SU-DHL-6 (cell line): Measurements from ENCODE around the gene COL18A1.
"Not testable (repeated sequence)": the region's sequence is repeated elsewhere in the genome, so short reads cannot be mapped to it uniquely, and the experiment has no call there.

Experiments
- H2AFZ ChIP-seq: fragments of 200-600 bp; sonication (generic); 2 replicates; pipeline ENCODE4 v1.6.1; 2014; ENCODE audit warnings: low read depth, mild to moderate bottlenecking, moderate library complexity, mixed read lengths, antibody characterized with exemption, low read length; ENCODE audit not compliant: severe bottlenecking
- H3F3A ChIP-seq: fragments of 200-600 bp; shearing (Covaris generic); 2 replicates; pipeline ENCODE4 v1.6.0; 2016; ENCODE audit warnings: antibody characterized with exemption, mild to moderate bottlenecking; ENCODE audit not compliant: insufficient read depth
- H3K27ac ChIP-seq: fragments of 200-600 bp; sonication (generic); 2 replicates; pipeline ENCODE4 v1.5.1; 2016; ENCODE audit warnings: low read depth, mild to moderate bottlenecking, low read length, moderate library complexity, mixed read lengths
- H3K27me3 ChIP-seq: fragments of 200-600 bp; sonication (generic), shearing (Covaris generic); 2 replicates; pipeline ENCODE4 v1.6.0; 2014; ENCODE audit warnings: mild to moderate bottlenecking, low read length
- H3K36me3 ChIP-seq: fragments of 200-600 bp; sonication (generic); 2 replicates; pipeline ENCODE4 v1.6.1; 2014; ENCODE audit warnings: mild to moderate bottlenecking, low read length, mixed read lengths
- H3K4me2 ChIP-seq: fragments of 300-600, 200-600 bp; shearing (Covaris generic), sonication (generic); 2 replicates; pipeline ENCODE4 v1.6.0; 2014; ENCODE audit warnings: low read length, low read depth, mild to moderate bottlenecking; ENCODE audit not compliant: poor library complexity, severe bottlenecking
- H3K4me3 ChIP-seq: fragments of 200-600 bp; sonication (generic); 2 replicates; pipeline ENCODE4 v1.5.1; 2014; ENCODE audit warnings: antibody characterized with exemption, low read length, mild to moderate bottlenecking, mixed read lengths; ENCODE audit not compliant: insufficient read depth, poor library complexity, severe bottlenecking
- H3K79me2 ChIP-seq: fragments of 200-600 bp; sonication (generic); 2 replicates; pipeline ENCODE4 v1.6.1; 2014; ENCODE audit warnings: mild to moderate bottlenecking, low read length, moderate library complexity; ENCODE audit not compliant: insufficient read depth
- H3K9ac ChIP-seq: fragments of 200-600 bp; sonication (generic); 2 replicates; pipeline ENCODE4 v1.7.0; 2014; ENCODE audit warnings: mild to moderate bottlenecking, low read length
- H3K9me2 ChIP-seq: fragments of 200-600 bp; sonication (generic); replicated peaks from 2 replicates; pipeline ENCODE4 v1.6.1; 2014; ENCODE audit warnings: low read length; ENCODE audit not compliant: insufficient read depth
- H3K9me3 ChIP-seq: fragments of 200-600 bp; sonication (generic); 2 replicates; pipeline ENCODE4 v1.6.1; 2014; ENCODE audit warnings: low read length, mixed read lengths; ENCODE audit not compliant: insufficient read depth
- H4K20me1 ChIP-seq: fragments of 200-600 bp; sonication (generic); 2 replicates; pipeline ENCODE4 v1.6.1; 2014; ENCODE audit warnings: low read depth, mild to moderate bottlenecking, antibody characterized with exemption, low read length, moderate library complexity, mixed read lengths
- CTCF ChIP-seq: fragments of 200-600 bp; sonication (generic); IDR thresholded peaks from one replicate; pipeline ENCODE4 v1.5.1; 2017; ENCODE audit warnings: antibody characterized with exemption, mild to moderate bottlenecking, low read length, moderate library complexity; ENCODE audit not compliant: insufficient read depth, poor library complexity, severe bottlenecking
- EZH2phosphoT487 ChIP-seq: fragments of 200-600 bp; sonication (generic), shearing (Covaris generic); conservative IDR thresholded peaks from 2 replicates; pipeline ENCODE4 v1.6.1; 2018; ENCODE audit warnings: mild to moderate bottlenecking, antibody characterized with exemption, low read length, moderate library complexity, mixed read lengths

COL18A1 gene

GRCh38 chr21:45528981-45529784, 124.2 kb downstream of the COL18A1 start:
- H4K20me1 ChIP-seq = no peaks in the 10 kb centered on the region; the same call in 1 of the 2 replicates
- H3K36me3 ChIP-seq = peaks cover 4% of the 10 kb centered on the region; the same call in 1 of the 2 replicates
- TF ChIP-seq CTCF (no peak), EZH2phosphoT487 (no peak)

GRCh38 chr21:45529785-45530422, 124.9 kb downstream of the COL18A1 start:
- Histone ChIP-seq H3K9ac (no peak overlapping the region), H3F3A (no peaks in the 10 kb centered on the region), H3K79me2 (peaks cover 14% of the 10 kb centered on the region; the same call in 1 of the 2 replicates), H3K36me3 (peaks cover 4% of the 10 kb centered on the region; the same call in 1 of the 2 replicates), H4K20me1 (no peaks in the 10 kb centered on the region; the same call in 1 of the 2 replicates), H3K9me2 (no peaks in the 10 kb centered on the region), H3K4me2 (no peak overlapping the region), H3K27me3 (no peaks in the 10 kb centered on the region), H3K4me3 (no peak overlapping the region), H2AFZ (no peak overlapping the region), H3K9me3 (no peaks in the 10 kb centered on the region), H3K27ac (no peak overlapping the region)
- TF ChIP-seq EZH2phosphoT487 (no peak), CTCF (no peak)

More at GRCh38 chr21:45528981-45529784, 124.2 kb downstream of the COL18A1 start:
- H3K4me2 ChIP-seq = no peak overlapping the region
- H3F3A ChIP-seq = no peaks in the 10 kb centered on the region
- H3K9me3 ChIP-seq = no peaks in the 10 kb centered on the region
- no peaks in the 10 kb centered on the region for H3K9me2 ChIP-seq
- H2AFZ ChIP-seq = no peak overlapping the region
- no peak overlapping the region for H3K9ac ChIP-seq
- peaks cover 8% of the 10 kb centered on the region; the same call in 1 of the 2 replicates for H3K79me2 ChIP-seq
- H3K27me3 ChIP-seq = no peaks in the 10 kb centered on the region
- no peak overlapping the region for H3K27ac ChIP-seq
- H3K4me3 ChIP-seq = no peak overlapping the region

GRCh38 chr21:45530423-45531113, 125.6 kb downstream of the COL18A1 start:
- Histone ChIP-seq H3K27me3 (no peaks in the 10 kb centered on the region), H3K9me3 (no peaks in the 10 kb centered on the region), H4K20me1 (no peaks in the 10 kb centered on the region; the same call in 1 of the 2 replicates), H3K4me3 (no peak overlapping the region), H3K4me2 (no peak overlapping the region), H3K36me3 (peaks cover 4% of the 10 kb centered on the region; the same call in 1 of the 2 replicates), H3K9me2 (no peaks in the 10 kb centered on the region), H2AFZ (no peak overlapping the region), H3K79me2 (peaks cover 20% of the 10 kb centered on the region; the same call in 1 of the 2 replicates), H3K27ac (no peak overlapping the region), H3F3A (no peaks in the 10 kb centered on the region), H3K9ac (no peak overlapping the region)
- no peak for TF ChIP-seq EZH2phosphoT487
- TF ChIP-seq CTCF = no peak

GRCh38 chr21:45531114-45531392, 126.1 kb downstream of the COL18A1 start:
- not testable (repeated sequence) for H3F3A ChIP-seq, H4K20me1 ChIP-seq, H3K4me3 ChIP-seq, H3K9me3 ChIP-seq, H3K9me2 ChIP-seq, H3K9ac ChIP-seq, H2AFZ ChIP-seq, H3K27me3 ChIP-seq, H3K27ac ChIP-seq, H3K4me2 ChIP-seq, H3K36me3 ChIP-seq
- peaks cover 25% of the 10 kb centered on the region; the same call in 1 of the 2 replicates for H3K79me2 ChIP-seq
